ENCODE measurements around the gene IGFL3.

The IGFL3 gene

DNA sequence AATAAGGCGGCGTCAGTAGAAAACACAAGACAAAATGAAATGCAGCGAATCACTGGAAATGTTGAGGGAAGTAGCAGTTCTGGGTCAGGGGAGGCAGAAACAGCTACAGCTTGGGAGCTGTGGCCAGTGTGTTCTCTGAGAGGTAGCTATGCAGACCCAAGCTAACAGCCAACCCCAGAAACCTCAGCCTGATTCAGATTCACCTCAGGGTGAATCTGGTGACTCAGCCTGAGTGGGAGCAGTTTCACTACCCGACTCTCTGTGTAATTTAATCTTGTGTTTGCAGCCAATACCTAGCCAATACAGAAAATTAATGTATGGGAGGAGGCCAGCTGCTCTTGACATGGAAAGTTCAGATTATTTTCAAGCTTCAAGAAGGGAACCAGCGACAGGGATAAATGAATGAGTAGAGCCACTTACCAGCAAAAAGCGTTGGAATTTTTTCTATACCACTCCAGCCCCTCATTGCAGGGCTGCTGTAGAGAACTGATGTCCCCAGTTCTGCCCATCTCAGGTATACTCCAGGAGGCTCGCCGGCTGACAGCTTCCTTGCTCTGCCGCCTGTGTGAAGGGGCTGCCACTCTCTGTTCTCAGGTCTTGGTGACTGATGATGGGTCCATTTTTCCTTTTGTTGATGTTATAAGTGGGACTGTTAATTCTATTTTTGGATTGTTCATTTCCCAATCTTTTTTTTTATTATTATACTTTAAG, 8.9 kb downstream of the IGFL3 start:
- H3K4me2 ChIP-seq (ENCODE audit: low read length), result no peak overlapping the region
- H3K36me3 ChIP-seq (ENCODE audit: insufficient read depth, low read length), result no peaks in the 10 kb centered on the region
- no peaks in the 10 kb centered on the region for H3K4me1 ChIP-seq (ENCODE audit: insufficient read depth, low read length, severe bottlenecking)
- H3K27me3 ChIP-seq (ENCODE audit: insufficient read depth, low read length), result no peaks in the 10 kb centered on the region
- H3K9ac ChIP-seq (ENCODE audit: low read length), result no peak overlapping the region
- H2AFZ ChIP-seq (ENCODE audit: low read length), result no peak overlapping the region
- H4K20me1 ChIP-seq (ENCODE audit: insufficient read depth, low read length), result no peaks in the 10 kb centered on the region
- no peaks in the 10 kb centered on the region for H3F3A ChIP-seq (ENCODE audit: insufficient read depth, low read length)
- no peaks in the 10 kb centered on the region for H3K9me2 ChIP-seq (ENCODE audit: low read depth, low read length)
- no peaks in the 10 kb centered on the region for H3K9me3 ChIP-seq (ENCODE audit: low read length)
- TF ChIP-seq CTCF (IDR thresholded peaks at IDR 0.05; ENCODE audit: low read length), result no peak
- TF ChIP-seq EZH2 (IDR thresholded peaks at IDR 0.05; ENCODE audit: borderline replicate concordance, low read length), result no peak
- H3K4me3 ChIP-seq (ENCODE audit: low read depth, low read length, poor library complexity, severe bottlenecking), result no peak overlapping the region
- H3K79me2 ChIP-seq (ENCODE audit: insufficient read depth, low read length), result no peaks in the 10 kb centered on the region
- H3K27ac ChIP-seq (ENCODE audit: low read depth, low read length, poor library complexity, severe bottlenecking), result no peak overlapping the region

- H3F3A ChIP-seq (ENCODE audit: insufficient read depth, low read length), result no peaks in the 10 kb centered on the region
- H3K4me1 ChIP-seq (ENCODE audit: insufficient read depth, low read length, severe bottlenecking), result no peaks in the 10 kb centered on the region
- no peak overlapping the region for H3K27ac ChIP-seq (ENCODE audit: low read depth, low read length, poor library complexity, severe bottlenecking)
- no peaks in the 10 kb centered on the region for H3K79me2 ChIP-seq (ENCODE audit: insufficient read depth, low read length)
- no peak overlapping the region for H2AFZ ChIP-seq (ENCODE audit: low read length)
- no peak overlapping the region for H3K9ac ChIP-seq (ENCODE audit: low read length)
- H3K9me2 ChIP-seq (ENCODE audit: low read depth, low read length), result no peaks in the 10 kb centered on the region
- H3K4me2 ChIP-seq (ENCODE audit: low read length), result no peak overlapping the region
- H4K20me1 ChIP-seq (ENCODE audit: insufficient read depth, low read length), result no peaks in the 10 kb centered on the region
- no peak overlapping the region for H3K4me3 ChIP-seq (ENCODE audit: low read depth, low read length, poor library complexity, severe bottlenecking)
- H3K9me3 ChIP-seq (ENCODE audit: low read length), result no peaks in the 10 kb centered on the region
- H3K27me3 ChIP-seq (ENCODE audit: insufficient read depth, low read length), result no peaks in the 10 kb centered on the region
- H3K36me3 ChIP-seq (ENCODE audit: insufficient read depth, low read length), result no peaks in the 10 kb centered on the region
- TF ChIP-seq EZH2 (IDR thresholded peaks at IDR 0.05; ENCODE audit: borderline replicate concordance, low read length) (no peak), CTCF (IDR thresholded peaks at IDR 0.05; ENCODE audit: low read length) (no peak)
Observed at GRCh38 chr19:46113726-46114125, 10.8 kb downstream of the IGFL3 start.

GRCh38 chr19:46112527-46112926, 12.0 kb downstream of the IGFL3 start:
- no peaks in the 10 kb centered on the region for H3K79me2 ChIP-seq (ENCODE audit: insufficient read depth, low read length)
- TF ChIP-seq EZH2 (IDR thresholded peaks at IDR 0.05; ENCODE audit: borderline replicate concordance, low read length) (no peak), CTCF (IDR thresholded peaks at IDR 0.05; ENCODE audit: low read length) (no peak)
- H3K36me3 ChIP-seq (ENCODE audit: insufficient read depth, low read length), result no peaks in the 10 kb centered on the region

More at GRCh38 chr19:46112527-46112926, 12.0 kb downstream of the IGFL3 start:
- Histone ChIP-seq H3K27ac (ENCODE audit: low read depth, low read length, poor library complexity, severe bottlenecking) (no peak overlapping the region), H3K9me2 (ENCODE audit: low read depth, low read length) (no peaks in the 10 kb centered on the region), H2AFZ (ENCODE audit: low read length) (no peak overlapping the region), H3K27me3 (ENCODE audit: insufficient read depth, low read length) (no peaks in the 10 kb centered on the region), H3K9ac (ENCODE audit: low read length) (no peak overlapping the region), H4K20me1 (ENCODE audit: insufficient read depth, low read length) (no peaks in the 10 kb centered on the region), H3F3A (ENCODE audit: insufficient read depth, low read length) (no peaks in the 10 kb centered on the region), H3K9me3 (ENCODE audit: low read length) (no peaks in the 10 kb centered on the region), H3K4me3 (ENCODE audit: low read depth, low read length, poor library complexity, severe bottlenecking) (no peak overlapping the region), H3K4me1 (ENCODE audit: insufficient read depth, low read length, severe bottlenecking) (no peaks in the 10 kb centered on the region), H3K4me2 (ENCODE audit: low read length) (no peak overlapping the region)
